ENCODE results near the gene MAGEF1. TPM values are rescaled to one million over a fixed set of nuclear protein-coding genes. Genes with fewer than 3 reads are reported as not detected.

MAGEF1 gene
- total and polyA plus RNA-seq, 9 of the 15 experiments (the other 6 are each of a cell fraction or from before 2014, with no cell fraction given): 1.5 to 39.1 (median 19.8) TPM

DNA sequence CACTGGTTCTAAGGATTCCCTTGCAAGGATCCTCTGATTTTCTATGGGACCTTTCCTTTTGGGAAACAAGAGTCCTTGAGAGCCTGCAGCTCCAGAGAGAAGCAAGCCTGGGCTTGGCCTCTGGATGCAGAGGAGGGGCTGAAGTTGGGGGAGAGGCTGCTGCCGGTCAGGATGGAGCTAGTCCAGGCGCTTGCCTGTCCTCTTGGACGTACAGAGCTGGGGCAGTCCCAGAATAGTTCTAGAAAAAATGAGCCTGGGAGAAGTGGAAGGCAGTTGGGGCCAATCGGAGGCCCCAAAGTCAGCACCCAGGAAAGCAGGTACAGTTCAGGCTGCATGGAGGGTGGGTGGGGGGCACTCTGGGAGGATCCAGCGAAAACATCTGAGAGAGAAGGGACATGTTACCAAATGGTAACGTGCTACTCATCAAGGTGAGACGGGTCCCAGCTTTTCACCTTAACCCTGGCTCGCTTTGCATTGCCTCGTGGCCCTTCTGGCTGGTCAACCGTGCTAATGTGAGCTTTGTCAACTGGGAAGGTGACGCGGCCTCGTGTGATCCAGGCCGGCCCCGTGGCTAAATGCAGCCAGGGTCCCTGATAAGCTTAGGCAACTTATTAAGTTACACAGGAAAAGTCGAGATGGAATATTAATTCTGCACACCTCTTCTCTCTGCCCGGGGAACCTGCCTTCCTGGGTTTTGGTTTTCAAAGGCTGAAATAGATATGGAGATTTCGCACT, 38.7 kb upstream of the MAGEF1 start (continued):
- TF ChIP-seq, protein P1, sequence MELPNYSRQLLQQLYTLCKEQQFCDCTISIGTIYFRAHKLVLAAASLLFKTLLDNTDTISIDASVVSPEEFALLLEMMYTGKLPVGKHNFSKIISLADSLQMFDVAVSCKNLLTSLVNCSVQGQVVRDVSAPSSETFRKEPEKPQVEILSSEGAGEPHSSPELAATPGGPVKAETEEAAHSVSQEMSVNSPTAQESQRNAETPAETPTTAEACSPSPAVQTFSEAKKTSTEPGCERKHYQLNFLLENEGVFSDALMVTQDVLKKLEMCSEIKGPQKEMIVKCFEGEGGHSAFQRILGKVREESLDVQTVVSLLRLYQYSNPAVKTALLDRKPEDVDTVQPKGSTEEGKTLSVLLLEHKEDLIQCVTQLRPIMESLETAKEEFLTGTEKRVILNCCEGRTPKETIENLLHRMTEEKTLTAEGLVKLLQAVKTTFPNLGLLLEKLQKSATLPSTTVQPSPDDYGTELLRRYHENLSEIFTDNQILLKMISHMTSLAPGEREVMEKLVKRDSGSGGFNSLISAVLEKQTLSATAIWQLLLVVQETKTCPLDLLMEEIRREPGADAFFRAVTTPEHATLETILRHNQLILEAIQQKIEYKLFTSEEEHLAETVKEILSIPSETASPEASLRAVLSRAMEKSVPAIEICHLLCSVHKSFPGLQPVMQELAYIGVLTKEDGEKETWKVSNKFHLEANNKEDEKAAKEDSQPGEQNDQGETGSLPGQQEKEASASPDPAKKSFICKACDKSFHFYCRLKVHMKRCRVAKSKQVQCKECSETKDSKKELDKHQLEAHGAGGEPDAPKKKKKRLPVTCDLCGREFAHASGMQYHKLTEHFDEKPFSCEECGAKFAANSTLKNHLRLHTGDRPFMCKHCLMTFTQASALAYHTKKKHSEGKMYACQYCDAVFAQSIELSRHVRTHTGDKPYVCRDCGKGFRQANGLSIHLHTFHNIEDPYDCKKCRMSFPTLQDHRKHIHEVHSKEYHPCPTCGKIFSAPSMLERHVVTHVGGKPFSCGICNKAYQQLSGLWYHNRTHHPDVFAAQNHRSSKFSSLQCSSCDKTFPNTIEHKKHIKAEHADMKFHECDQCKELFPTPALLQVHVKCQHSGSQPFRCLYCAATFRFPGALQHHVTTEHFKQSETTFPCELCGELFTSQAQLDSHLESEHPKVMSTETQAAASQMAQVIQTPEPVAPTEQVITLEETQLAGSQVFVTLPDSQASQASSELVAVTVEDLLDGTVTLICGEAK (IDR thresholded peaks at IDR 0.05): no peak
- TF ChIP-seq, protein P1 (CRISPR knock-in tag; IDR thresholded peaks at IDR 0.05): no peak
- TF ChIP-seq FOXK2 (conservative IDR thresholded peaks at IDR 0.05 in 1 of 2, IDR thresholded peaks at IDR 0.05 in 1 of 2; ENCODE audit: low read depth in 2 of 2) (no peak), CBFB (CRISPR knock-in tag; IDR thresholded peaks at IDR 0.05) (no peak), ATF7 (IDR thresholded peaks at IDR 0.05) (no peak), L3MBTL2 (IDR thresholded peaks at IDR 0.05) (peak; percentile 59), TRIM24 (IDR thresholded peaks at IDR 0.05) (no peak), CREM (IDR thresholded peaks at IDR 0.05; ENCODE audit: low read depth) (0 out of 2 replicates have a peak, but pooled peaks have one; percentile 13), LCOR (CRISPR knock-in tag; IDR thresholded peaks at IDR 0.05) (no peak), ZFX (CRISPR knock-in tag; IDR thresholded peaks at IDR 0.05) (no peak), ZNF561 (CRISPR knock-in tag; conservative IDR thresholded peaks at IDR 0.05) (no peak), CC2D1A (IDR thresholded peaks at IDR 0.05) (no peak), ZNF77 (CRISPR knock-in tag; IDR thresholded peaks at IDR 0.05) (no peak), MBD2 (IDR thresholded peaks at IDR 0.05; ENCODE audit: borderline replicate concordance, low read depth) (no peak), MTF1 (CRISPR knock-in tag; IDR thresholded peaks at IDR 0.05; ENCODE audit: borderline replicate concordance) (no peak), SIRT6 (IDR thresholded peaks at IDR 0.05; ENCODE audit: low read depth, low read length) (no peak)
- TF ChIP-seq, protein P2, sequence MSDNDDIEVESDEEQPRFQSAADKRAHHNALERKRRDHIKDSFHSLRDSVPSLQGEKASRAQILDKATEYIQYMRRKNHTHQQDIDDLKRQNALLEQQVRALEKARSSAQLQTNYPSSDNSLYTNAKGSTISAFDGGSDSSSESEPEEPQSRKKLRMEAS (CRISPR knock-in tag; IDR thresholded peaks at IDR 0.05): peak; percentile 65
- TF ChIP-seq, protein P3, sequence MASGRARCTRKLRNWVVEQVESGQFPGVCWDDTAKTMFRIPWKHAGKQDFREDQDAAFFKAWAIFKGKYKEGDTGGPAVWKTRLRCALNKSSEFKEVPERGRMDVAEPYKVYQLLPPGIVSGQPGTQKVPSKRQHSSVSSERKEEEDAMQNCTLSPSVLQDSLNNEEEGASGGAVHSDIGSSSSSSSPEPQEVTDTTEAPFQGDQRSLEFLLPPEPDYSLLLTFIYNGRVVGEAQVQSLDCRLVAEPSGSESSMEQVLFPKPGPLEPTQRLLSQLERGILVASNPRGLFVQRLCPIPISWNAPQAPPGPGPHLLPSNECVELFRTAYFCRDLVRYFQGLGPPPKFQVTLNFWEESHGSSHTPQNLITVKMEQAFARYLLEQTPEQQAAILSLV (tag; IDR thresholded peaks at IDR 0.05): no peak
